Astrocyte (in vitro differentiated cells and primary cell): ENCODE data around the gene CSN2.

ENCODE experiments used
- EZH2 ChIP-seq: IDR thresholded peaks from 2 replicates; pipeline ENCODE4 v1.6.1; 2012; ENCODE audit warnings: mild to moderate bottlenecking, low read length, inconsistent platforms; ENCODE audit not compliant: insufficient read depth
- TF ChIP-seq, protein P1 (sequence below): IDR thresholded peaks from 2 replicates; pipeline ENCODE4 v1.5.1; 2011; ENCODE audit warnings: low read depth, mild to moderate bottlenecking, inconsistent platforms, low read length, moderate library complexity; ENCODE audit not compliant: insufficient read depth

DNA sequence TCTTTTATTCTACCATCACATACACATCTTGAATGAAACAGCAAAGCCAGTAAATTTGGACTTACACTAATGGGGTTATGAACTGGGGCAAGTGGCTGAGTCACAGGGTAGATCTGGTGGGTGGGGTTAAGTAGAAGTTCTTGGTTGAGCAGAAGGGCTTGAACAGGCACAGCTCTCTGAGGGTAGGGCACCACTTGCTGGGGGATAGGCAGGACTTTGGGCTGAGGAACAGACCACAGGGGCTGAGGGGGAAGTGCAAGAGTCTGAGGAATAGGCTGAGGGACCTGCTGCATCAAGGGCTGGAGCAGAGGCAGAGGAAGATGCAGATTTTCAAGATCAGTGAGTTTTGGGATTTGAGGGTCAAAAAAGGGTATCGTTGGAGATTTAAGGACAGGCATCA lies 8.3 kb downstream of the CSN2 start:
- TF ChIP-seq, protein P1, sequence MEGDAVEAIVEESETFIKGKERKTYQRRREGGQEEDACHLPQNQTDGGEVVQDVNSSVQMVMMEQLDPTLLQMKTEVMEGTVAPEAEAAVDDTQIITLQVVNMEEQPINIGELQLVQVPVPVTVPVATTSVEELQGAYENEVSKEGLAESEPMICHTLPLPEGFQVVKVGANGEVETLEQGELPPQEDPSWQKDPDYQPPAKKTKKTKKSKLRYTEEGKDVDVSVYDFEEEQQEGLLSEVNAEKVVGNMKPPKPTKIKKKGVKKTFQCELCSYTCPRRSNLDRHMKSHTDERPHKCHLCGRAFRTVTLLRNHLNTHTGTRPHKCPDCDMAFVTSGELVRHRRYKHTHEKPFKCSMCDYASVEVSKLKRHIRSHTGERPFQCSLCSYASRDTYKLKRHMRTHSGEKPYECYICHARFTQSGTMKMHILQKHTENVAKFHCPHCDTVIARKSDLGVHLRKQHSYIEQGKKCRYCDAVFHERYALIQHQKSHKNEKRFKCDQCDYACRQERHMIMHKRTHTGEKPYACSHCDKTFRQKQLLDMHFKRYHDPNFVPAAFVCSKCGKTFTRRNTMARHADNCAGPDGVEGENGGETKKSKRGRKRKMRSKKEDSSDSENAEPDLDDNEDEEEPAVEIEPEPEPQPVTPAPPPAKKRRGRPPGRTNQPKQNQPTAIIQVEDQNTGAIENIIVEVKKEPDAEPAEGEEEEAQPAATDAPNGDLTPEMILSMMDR: no peak
- no peak for TF ChIP-seq EZH2
